ENCODE results near the gene DOCK3. TPM values are rescaled to one million over a fixed set of nuclear protein-coding genes. Genes with fewer than 3 reads are reported as not detected.

DOCK3 gene
- total and polyA plus RNA-seq, 10 of the 15 experiments (the other 5 are each of a cell fraction or from before 2014, with no cell fraction given), result 0.02 to 0.52 (median 0.04) TPM; not detected in 5

DNA sequence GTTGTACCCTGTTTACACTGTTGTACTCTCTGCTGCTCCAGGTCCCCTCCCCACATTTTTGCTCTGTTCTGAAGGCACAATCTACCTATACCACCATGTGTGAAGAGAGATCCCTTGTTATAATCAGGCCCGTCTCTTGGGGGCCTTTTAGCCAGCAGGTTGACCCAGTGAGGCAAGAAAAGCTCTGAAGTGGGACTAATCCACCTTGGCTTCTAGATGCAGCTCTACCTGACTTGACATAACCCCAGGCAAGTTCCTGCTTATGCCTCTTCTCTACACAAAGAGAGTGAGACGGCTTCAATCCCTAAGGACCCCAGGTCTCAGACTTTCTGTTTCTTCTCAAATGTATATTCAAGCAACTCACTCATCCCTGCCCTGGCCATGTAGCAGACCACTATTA is 653.5 kb downstream of the DOCK3 start:
- H3K27ac ChIP-seq (ENCODE audit: control insufficient read depth, insufficient read depth), result no peak overlapping the region
- in situ Hi-C loops (cut with MboI) (no loop called here), intact Hi-C loops (cut with micrococcal nuclease; ENCODE audit: unreplicated experiment) (no loop called here)
- no peaks in the 10 kb centered on the region for H4K20me1 ChIP-seq (ENCODE audit: control insufficient read depth, insufficient read depth)
- H3K36me3 ChIP-seq (ENCODE audit: control insufficient read depth in 2 of 2, insufficient read depth in 2 of 2, low read length in 1 of 2), result no peaks in the 10 kb centered on the region
- no peak overlapping the region for H3K9ac ChIP-seq (ENCODE audit: control insufficient read depth, insufficient read depth, low read length)
- ChIA-PET RAD21 (ENCODE audit: unreplicated experiment) (no interaction called here), POLR2A (no interaction called here), SMC1A (ENCODE audit: uncharacterized antibody, unreplicated experiment) (no interaction called here), CTCF (no interaction called here)
- no peaks in the 10 kb centered on the region for H3K4me1 ChIP-seq (ENCODE audit: control insufficient read depth, insufficient read depth, low read length)
- WGBS (ENCODE audit: insufficient coverage, insufficient replicate concordance, low lambda C conversion rate, missing lambda C conversion rate), result 38% methylated on average over 2 of the region's 2 CpGs
- ATAC-seq, result no peak
- 0 out of 4 replicates have a peak, but pooled peaks cover 0 to 1% of the 10 kb centered on the region in 2 experiments for H3K27me3 ChIP-seq (replicated peaks in 1 of 2; ENCODE audit: control insufficient read depth in 2 of 2, insufficient read depth in 2 of 2, low read length in 1 of 2)
- FAIRE-seq, result no peak
- DNase-seq (ENCODE audit: low read depth, low spot score), result no peak
- H2AFZ ChIP-seq (ENCODE audit: control insufficient read depth, low read depth, low read length), result no peak overlapping the region
- no TSS peak for BruUV-seq (replicated peaks)
- no peaks in the 10 kb centered on the region for H3K79me2 ChIP-seq (ENCODE audit: control insufficient read depth, insufficient read depth, low read length)
- no peak overlapping the region for H3K4me2 ChIP-seq (ENCODE audit: control insufficient read depth, insufficient read depth)
- H3K4me3 ChIP-seq, result no peak overlapping the region
- H3K9me3 ChIP-seq (replicated peaks; ENCODE audit: control insufficient read depth, insufficient read depth, low read length), result no peaks in the 10 kb centered on the region
- TF ChIP-seq, protein P1, sequence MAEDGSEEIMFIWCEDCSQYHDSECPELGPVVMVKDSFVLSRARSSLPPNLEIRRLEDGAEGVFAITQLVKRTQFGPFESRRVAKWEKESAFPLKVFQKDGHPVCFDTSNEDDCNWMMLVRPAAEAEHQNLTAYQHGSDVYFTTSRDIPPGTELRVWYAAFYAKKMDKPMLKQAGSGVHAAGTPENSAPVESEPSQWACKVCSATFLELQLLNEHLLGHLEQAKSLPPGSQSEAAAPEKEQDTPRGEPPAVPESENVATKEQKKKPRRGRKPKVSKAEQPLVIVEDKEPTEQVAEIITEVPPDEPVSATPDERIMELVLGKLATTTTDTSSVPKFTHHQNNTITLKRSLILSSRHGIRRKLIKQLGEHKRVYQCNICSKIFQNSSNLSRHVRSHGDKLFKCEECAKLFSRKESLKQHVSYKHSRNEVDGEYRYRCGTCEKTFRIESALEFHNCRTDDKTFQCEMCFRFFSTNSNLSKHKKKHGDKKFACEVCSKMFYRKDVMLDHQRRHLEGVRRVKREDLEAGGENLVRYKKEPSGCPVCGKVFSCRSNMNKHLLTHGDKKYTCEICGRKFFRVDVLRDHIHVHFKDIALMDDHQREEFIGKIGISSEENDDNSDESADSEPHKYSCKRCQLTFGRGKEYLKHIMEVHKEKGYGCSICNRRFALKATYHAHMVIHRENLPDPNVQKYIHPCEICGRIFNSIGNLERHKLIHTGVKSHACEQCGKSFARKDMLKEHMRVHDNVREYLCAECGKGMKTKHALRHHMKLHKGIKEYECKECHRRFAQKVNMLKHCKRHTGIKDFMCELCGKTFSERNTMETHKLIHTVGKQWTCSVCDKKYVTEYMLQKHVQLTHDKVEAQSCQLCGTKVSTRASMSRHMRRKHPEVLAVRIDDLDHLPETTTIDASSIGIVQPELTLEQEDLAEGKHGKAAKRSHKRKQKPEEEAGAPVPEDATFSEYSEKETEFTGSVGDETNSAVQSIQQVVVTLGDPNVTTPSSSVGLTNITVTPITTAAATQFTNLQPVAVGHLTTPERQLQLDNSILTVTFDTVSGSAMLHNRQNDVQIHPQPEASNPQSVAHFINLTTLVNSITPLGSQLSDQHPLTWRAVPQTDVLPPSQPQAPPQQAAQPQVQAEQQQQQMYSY (CRISPR knock-in tag; IDR thresholded peaks at IDR 0.05), result no peak
- TF ChIP-seq CBFB (IDR thresholded peaks at IDR 0.05; ENCODE audit: low read depth) (no peak), IKZF2 (IDR thresholded peaks at IDR 0.05) (no peak), FOXK2 (IDR thresholded peaks at IDR 0.05) (no peak), NRF1 (conservative IDR thresholded peaks at IDR 0.05; ENCODE audit: low read depth, low read length) (no peak), NR2F1 (conservative IDR thresholded peaks at IDR 0.05) (no peak), RB1 (IDR thresholded peaks at IDR 0.05; ENCODE audit: borderline replicate concordance) (no peak), POLR2A (IDR thresholded peaks at IDR 0.05; ENCODE audit: low read depth, low read length) (no peak), POLR2AphosphoS5 (IDR thresholded peaks at IDR 0.05; ENCODE audit: low read length) (no peak), HDGF (IDR thresholded peaks at IDR 0.05) (no peak)
- TF ChIP-seq, protein P2, sequence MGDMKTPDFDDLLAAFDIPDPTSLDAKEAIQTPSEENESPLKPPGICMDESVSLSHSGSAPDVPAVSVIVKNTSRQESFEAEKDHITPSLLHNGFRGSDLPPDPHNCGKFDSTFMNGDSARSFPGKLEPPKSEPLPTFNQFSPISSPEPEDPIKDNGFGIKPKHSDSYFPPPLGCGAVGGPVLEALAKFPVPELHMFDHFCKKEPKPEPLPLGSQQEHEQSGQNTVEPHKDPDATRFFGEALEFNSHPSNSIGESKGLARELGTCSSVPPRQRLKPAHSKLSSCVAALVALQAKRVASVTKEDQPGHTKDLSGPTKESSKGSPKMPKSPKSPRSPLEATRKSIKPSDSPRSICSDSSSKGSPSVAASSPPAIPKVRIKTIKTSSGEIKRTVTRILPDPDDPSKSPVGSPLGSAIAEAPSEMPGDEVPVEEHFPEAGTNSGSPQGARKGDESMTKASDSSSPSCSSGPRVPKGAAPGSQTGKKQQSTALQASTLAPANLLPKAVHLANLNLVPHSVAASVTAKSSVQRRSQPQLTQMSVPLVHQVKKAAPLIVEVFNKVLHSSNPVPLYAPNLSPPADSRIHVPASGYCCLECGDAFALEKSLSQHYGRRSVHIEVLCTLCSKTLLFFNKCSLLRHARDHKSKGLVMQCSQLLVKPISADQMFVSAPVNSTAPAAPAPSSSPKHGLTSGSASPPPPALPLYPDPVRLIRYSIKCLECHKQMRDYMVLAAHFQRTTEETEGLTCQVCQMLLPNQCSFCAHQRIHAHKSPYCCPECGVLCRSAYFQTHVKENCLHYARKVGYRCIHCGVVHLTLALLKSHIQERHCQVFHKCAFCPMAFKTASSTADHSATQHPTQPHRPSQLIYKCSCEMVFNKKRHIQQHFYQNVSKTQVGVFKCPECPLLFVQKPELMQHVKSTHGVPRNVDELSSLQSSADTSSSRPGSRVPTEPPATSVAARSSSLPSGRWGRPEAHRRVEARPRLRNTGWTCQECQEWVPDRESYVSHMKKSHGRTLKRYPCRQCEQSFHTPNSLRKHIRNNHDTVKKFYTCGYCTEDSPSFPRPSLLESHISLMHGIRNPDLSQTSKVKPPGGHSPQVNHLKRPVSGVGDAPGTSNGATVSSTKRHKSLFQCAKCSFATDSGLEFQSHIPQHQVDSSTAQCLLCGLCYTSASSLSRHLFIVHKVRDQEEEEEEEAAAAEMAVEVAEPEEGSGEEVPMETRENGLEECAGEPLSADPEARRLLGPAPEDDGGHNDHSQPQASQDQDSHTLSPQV (IDR thresholded peaks at IDR 0.05), result no peak
